SK-N-MC (cell line): ENCODE results near the gene SKP2.

ENCODE experiments used
- EZH2 ChIP-seq: fragments of 200-600 bp; sonication (generic); IDR thresholded peaks from one replicate; pipeline ENCODE4 v1.6.1; 2017; ENCODE audit warnings: antibody characterized with exemption
- FOXP2 ChIP-seq: optimal IDR thresholded peaks from 2 replicates; pipeline ENCODE3; 2011; ENCODE audit warnings: mild to moderate bottlenecking, moderate library complexity; ENCODE audit not compliant: insufficient read depth; ENCODE audit errors: extremely low read length, control extremely low read depth
- POLR2AphosphoS5 ChIP-seq: IDR thresholded peaks from 2 replicates; pipeline ENCODE4 v1.6.1; 2012; ENCODE audit warnings: mild to moderate bottlenecking, low read depth, low read length, borderline replicate concordance

- TF ChIP-seq POLR2AphosphoS5 = no peak
- TF ChIP-seq FOXP2 = no peak
- TF ChIP-seq EZH2 = no peak
These were observed 1.4 kb downstream of the SKP2 start for GRCh38 chr5:36153298-36153677.
